Non-pigmented ciliary epithelial cell (primary cell): ENCODE results near the gene OBP2B.

Source experiments
- DNase-seq: peaks from one replicate; pipeline ENCODE4 v3.0.0-alpha.2; 2010; ENCODE audit warnings: low read depth

OBP2B gene

GRCh38 chr9:133167096-133167730 is 41.8 kb downstream of the OBP2B start:
- no peak for DNase-seq

- DNase-seq = no peak
Observed at GRCh38 chr9:133166392-133166791, 42.7 kb downstream of the OBP2B start.

DNA sequence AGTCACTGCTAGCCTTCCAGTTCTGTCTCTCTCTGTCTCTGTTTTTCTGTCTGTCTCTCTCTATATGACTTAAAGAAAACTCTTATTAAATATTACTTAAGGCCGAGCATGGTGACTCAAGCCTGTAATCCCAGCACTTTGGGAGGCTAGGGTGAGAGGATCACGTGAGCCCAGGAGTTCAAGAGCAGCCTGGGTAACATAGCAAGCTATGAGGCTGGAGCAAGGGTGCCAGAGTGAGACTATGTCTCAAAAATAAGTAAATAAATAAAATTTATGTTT is 43.7 kb downstream of the OBP2B start:
- no peak for DNase-seq

GRCh38 chr9:133164191-133164590 is 44.9 kb downstream of the OBP2B start:
- DNase-seq = no peak

DNA sequence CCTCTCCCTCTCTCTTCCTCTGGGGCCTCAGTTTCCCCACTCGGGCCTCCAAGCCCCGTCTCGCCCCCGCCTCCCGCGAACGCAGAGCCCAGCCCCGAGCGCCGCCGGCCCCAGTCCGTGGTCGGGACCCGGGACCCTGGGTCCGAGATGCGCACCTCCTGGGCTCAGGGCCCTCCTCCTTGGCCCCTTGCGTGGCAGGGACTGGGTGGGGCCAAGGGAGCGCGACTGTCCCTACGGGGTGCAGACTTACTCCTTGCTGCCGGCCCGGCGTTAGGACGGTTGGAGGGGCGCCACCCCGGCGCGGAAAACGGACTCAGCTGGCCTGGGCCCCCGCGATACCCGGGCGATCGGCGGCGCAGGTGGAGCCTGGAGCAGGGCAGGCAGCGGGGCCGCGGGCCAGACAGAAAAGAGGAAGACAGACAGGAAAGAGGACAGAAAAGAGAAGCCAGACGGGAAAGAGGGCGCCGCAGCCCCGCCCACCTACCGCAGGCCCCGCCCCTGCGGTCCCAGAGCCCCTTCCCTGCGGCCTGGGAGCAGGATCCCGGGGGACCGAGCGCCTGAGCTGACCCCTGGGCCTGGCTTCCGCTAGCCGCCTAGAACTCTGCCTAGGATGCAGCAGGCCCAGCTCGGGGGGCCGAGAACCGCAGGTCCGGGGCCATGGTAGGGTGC is 45.4 kb downstream of the OBP2B start, which contains the start of gene GBGT1:
TSS of gene GBGT1 (minus strand) at position 411 of the 669 bp plus-strand sequence. CDS start 1,502 bp downstream, outside the sequence.
- DNase-seq = no peak

DNA sequence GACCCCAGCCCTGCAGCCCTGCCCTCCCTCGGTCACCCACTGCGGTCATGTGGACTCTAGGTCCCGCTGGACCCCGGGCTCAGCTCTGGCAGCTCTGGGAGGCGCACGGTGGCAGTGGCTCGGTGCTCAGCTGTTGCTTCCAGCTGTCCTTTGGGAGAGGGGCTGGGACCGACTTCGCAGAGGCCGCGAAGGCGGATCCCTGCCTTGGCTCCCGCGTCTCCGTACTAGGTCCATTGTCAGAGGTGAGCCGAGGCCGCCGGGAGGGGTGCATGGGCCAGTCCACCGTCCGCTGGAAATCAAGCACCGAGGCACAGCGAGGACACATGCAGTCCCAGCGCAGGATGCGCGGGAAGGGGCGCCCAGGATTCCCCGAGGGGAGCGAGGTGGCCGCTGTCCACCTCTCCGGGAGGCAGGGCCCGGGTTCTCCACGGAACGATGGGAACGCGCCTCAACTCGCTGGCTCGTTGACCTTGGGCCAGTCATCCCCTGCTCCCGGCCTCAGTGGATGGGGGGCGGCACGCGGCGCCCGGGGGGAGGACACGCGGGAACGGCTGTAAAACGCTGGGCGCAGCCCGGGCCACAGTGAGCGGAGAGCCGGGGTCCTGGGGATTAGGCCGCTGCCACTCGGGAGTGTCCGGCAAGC is 46.1 kb downstream of the OBP2B start:
- no peak for DNase-seq

GRCh38 chr9:133161547-133161950 is 47.5 kb downstream of the OBP2B start:
- DNase-seq = no peak

DNA sequence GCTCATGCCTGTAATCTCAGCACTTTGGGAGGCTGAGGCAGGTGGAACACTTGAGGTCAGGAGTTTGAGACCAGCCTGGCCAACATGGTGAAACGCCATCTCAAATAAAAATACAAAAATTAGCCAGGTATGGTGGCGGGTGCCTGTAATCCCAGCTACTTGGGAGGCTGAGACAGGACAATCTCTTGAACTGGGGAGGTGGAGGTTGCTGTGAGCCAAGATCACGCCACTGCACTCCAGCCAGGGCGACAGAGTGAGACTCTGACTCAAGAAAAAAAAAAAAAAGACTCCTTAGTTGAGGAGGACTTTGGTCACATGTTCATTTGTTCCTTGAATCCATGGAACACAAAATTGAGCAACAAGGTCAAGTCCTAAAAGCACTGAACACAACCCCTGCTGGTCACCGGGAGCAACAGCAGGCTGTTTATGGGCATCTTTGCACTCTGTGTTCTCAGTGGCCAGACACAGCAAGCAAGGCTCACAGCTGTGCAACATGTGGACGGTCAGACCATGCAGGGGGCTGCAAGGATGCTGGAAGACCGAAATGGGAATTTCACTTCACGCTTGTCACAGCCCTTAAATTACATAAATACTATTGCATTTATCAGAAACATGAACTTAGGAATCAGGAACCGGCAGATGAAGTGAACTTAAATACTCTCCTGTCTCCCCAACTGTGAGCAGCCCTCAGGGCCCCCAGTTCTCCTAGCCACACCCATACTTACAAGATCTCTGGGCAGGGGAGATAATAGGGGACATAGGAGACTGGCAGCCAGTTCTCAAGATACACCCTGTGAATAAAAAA is 48.1 kb downstream of the OBP2B start:
- no peak for DNase-seq

DNA sequence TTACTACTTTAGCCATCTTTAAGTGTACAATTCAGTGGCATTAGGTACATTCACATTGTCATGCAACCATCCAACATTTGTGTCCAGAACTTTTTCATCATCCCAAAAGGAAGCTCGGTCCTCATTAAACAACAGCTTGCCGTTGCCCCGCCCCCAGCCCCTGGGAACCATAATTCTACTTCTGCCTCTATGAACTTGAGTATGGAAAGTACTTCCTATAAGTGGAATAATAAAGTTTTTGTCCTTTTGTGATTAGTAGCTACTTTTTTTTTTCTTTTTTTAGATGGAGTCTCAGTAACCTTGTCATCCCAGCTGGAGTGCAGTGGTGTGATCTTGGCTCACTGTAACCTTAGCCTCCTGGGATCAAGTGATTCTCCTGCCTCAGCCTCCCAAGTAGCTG is 50.4 kb downstream of the OBP2B start:
- no peak for DNase-seq
